HG03045 (cell line): ENCODE data around the gene PPARD.

ENCODE experiments used
- ATAC-seq: cut with Tn5 transposase; IDR thresholded peaks from one replicate; pipeline ENCODE4 v1.9.1; 2021; ENCODE audit warnings: mild to moderate bottlenecking, moderate library complexity; ENCODE audit not compliant: unreplicated experiment

Gene PPARD

DNA sequence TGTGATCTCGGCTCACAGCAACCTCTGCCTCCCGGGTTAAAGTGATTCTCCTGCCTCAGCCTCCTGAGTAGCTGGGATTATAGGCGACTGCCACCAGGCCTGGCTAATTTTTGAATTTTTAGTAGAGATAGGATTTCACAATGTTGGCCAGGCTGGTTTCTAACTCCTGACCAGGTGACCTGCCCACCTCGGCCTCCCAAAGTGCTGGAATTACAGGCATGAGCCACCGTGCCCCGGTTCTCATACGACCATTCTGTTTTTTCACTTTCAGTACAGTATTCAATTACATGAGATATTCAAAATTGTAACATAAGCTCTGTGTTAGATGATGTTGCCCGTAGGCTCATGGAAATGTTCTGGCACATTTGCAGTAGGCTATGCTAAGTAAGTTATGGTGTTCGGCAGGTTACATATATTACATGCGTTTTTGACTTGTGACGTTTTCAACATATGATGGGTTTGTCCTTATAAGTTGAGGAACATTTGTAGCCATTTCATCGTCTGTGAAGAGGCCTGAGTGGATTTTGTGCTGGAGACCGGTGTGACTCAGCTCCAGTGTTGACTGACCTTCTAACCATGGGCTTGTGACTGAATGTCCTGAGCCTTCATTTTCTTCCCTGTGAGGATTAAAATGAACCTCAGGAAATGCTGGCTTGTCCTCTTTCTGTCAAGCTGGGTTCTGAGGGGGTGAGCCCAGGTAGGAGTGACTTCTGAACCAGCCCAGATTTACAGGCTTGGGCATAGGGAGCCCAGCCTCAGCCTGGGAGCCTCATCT, 12.2 kb downstream of the PPARD start:
- ATAC-seq, result no peak

DNA sequence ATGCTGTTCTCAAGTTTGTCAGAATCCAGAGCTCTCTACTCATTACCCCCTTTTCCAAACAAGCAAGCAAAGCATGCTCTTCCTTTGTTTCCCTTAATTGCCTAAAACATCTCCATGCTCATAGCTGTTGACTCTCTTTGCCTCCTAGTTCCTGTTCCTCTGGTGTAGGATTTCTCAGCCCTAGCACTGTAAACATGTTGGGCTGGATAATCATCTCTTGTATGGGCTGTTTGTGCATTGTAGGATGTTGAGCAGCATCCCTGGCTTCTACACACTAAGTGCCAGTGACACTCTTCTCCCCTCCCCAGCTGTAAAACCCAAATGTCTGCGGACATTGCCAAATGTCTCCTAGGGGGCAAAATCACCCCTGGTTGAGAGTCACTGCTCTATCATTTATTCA, 14.0 kb downstream of the PPARD start:
- ATAC-seq, result no peak

DNA sequence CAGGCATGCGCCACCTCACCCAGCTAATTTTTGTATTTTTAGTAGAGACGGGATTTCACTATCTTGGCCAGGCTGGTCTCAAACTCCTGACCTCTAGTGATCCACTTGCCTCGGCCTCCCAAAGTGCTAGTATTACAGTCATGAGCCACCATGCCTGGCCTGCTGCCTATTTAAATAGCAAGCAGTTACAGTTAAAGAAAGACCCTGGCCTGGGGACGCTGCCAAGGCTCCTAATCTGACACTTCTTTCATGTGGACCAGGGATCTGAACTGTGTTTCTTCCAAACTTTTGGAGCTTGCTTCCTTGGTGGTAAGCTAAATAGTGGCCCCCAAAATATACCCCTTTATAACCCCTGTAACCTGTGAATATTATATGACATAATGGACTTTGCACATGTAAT, 15.3 kb downstream of the PPARD start:
- no peak for ATAC-seq

GRCh38 chr6:35358086-35358485, 15.7 kb downstream of the PPARD start:
- no peak for ATAC-seq

GRCh38 chr6:35359346-35359743, 17.0 kb downstream of the PPARD start:
- no peak for ATAC-seq

GRCh38 chr6:35359744-35360348, 17.5 kb downstream of the PPARD start:
- no peak for ATAC-seq

DNA sequence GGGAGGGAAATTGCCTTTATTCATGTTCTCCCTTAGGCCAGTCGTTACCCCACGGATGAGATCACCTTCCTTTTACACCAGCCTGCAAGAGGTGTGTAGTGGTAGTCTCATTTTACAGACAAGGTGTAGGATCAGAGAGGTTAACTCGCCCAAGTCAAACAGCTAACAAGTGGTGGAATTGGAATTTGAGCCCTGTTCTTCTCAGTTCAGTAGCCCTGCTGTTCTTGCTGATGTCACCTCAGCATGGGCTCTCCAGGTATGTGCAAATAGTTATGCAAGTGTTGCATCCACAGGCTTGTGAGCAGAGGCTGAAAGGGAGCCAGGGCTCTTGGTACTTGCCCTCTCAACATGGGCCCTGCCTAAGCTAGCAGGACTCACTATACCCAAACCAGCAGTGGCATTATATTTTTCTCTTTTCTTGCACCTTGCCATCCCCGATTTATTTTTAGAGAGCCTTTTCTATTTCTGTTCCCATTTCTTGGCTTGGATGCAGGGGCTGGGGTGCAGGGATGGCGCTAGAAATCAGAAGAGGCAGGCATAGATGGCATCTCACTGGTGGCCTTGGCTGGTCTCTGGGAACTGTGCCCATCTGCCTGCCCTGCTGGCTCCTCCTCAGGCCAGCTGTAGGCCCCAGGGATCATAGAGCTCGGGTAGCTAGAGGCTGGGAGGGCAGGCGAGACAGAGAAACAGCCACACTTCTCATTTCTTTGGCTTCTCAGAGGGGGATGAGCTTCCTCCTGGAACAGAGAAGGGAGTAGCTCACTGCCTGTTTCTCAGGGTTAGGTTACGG, 18.2 kb downstream of the PPARD start:
- no peak for ATAC-seq

- no peak for ATAC-seq
Observed at GRCh38 chr6:35362200-35362599, 19.8 kb downstream of the PPARD start.

DNA sequence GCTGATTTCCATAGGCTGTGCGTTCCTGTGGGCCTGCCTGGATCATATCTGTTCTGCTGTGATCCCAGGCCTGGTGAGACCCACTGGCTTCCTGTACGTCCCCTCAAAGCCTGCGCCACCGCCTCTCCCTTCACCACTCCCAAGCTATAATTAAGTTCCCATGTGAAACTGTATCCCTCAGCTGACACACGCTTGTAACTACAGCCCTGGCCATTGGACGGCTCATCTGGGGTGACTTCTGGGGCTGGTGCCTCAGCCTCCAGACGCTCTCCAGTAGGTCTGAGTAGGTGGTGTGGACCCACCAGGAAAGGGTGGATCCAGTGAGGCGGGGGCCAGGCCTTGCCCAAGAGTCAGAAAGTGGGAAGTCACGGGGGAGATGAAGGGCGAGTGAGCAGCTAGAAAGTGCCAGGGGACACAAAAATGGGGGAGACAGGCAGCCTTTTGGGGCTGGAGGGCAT, 21.0 kb downstream of the PPARD start:
- no peak for ATAC-seq

DNA sequence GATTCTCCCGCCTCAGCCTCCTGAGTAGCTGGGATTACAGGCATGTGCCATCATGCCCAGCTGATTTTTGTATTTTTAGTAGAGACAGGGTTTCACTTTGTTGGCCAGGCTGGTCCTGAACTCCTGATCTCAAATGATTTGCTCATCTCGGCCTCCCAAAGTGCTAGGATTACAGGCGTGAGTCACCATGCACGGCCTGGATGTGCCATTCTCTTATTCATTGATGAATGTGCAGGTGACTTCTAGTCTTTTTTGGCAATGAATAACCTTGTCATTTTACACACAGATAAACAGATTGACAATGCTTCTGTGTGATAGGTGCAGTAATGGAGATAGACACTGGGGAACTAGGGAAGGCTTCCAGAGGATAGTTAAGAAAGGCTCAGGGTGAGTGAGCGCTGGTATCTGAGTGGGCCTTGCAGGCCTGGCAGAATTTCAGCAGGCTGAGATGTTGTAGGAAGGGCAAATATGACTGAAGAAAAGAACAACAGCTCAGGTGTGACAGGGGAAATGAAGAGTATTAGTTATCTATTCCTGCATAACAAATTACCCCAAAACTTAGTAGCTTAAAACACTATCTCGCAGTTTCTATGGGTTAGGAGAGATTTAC, 23.3 kb downstream of the PPARD start:
- no peak for ATAC-seq

- no peak for ATAC-seq
Observed at GRCh38 chr6:35366204-35366596, 23.8 kb downstream of the PPARD start.

- no peak for ATAC-seq
Observed at GRCh38 chr6:35367646-35368037, 25.3 kb downstream of the PPARD start.

- no peak for ATAC-seq
Observed at GRCh38 chr6:35368038-35368887, 25.9 kb downstream of the PPARD start.

- no peak for ATAC-seq
Observed at GRCh38 chr6:35370124-35370741, 27.9 kb downstream of the PPARD start.

DNA sequence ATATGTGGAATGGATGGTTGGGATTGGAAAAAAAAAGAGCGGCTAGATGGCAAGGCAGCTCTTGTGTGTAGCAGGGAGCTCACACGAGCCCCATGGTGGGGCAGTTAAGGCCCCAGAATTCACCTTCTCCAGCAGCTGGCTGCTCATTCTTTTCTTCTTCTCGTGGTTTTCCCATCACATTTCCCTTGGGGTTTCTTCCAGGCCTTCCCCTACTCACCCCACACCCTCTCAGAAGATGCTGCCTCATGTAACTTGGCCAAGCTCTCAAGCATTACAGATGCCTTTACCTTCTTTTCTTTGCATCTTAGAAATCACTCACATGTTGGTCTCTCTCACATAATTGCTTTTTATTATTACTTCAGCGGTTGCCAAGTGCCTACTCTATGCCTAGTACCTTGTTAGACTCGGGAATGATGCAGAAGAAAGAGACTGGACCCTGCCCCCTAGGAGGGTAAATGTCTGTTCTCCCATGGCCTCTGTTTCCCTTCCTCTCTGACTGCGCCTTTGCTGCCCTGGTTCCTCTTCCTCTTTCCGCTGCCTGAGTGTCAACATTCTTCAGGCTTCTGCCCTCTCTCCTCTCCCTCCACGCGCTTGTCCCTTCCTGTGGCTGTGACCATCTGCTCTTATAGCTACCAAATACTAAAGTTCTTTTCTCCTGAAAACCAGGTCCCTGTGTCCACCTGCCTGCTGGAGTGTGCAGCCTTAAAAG, 28.6 kb downstream of the PPARD start:
- no peak for ATAC-seq

- ATAC-seq, result no peak
Observed at GRCh38 chr6:35371494-35372262, 29.3 kb downstream of the PPARD start.

DNA sequence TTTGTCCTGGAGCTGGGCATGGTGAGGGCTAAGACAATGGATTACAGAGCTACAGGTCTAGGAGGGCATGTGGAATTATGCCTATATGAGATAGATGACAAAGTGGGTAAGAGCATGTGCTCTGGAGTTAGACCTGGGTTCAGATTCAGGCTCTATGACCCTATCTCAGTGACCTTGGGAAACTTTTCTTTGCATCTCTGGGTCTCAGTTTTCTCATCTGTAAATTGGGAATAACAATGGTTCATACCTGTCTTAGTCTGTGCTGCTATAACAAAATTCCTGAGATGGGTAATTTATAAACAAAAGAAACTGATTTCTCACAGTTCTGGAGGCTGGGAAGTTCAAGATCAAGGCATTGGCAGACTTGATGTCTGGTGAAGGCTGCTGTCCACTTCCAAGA, 30.3 kb downstream of the PPARD start:
- ATAC-seq, result no peak

DNA sequence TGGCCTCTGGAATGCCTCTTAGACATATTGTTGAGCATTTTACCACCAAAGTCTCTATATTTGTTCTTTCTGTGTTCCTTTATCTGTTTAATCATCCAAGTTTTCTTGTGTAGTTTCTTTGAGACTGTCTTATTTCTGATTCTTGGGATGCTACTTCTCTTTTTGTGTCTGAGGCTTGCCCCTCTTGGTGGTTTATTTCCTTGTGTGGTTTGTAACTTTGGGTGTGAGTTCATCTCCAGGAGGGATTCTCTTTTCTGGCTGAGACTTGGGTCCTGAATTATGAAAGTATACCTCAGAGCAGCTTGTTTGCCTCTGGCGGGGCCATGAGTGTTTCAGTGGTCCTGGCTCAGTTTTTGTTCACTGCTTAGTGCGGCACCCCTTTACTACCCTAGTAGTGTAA, 33.9 kb downstream of the PPARD start:
- ATAC-seq, result no peak

DNA sequence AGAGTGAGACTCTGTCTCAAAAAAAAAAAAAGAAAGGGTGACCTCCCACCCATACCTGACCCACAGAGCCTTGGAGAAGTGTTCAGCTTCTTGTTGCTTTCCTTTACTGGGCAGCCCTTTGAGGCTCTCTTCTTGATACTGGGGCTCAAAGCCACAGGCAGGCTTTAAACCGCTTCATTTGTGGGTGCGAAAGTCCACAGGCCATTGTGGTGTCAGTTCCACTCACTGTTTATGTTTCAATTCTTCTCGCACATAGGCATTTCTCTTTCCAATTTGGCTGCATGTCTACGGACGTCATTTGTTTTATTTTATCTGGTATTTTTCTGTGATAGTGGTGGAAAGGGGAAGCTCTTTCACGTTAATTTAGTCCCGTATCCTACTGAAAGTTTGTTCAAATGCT, 34.6 kb downstream of the PPARD start:
- ATAC-seq, result no peak
